Smooth muscle cell (in vitro differentiated cells): ENCODE results near the gene PDE6A. TPM values are rescaled to one million over a fixed set of nuclear protein-coding genes. Genes with fewer than 3 reads are reported as not detected.

ENCODE experiments used
- DNase-seq: peaks from one replicate; lab custom pipeline; 2025; ENCODE audit not compliant: unreplicated experiment; lab: John Stamatoyannopoulos, UW
- H2AFZ ChIP-seq: fragments of 200-600 bp; sonication (generic); 2 replicates; pipeline ENCODE4 v1.6.0; 2016; ENCODE audit warnings: antibody characterized with exemption, low read depth, mild to moderate bottlenecking
- H3F3A ChIP-seq: fragments of 200-600 bp; sonication (generic); 2 replicates; pipeline ENCODE4 v1.6.0; 2017; ENCODE audit warnings: antibody characterized with exemption, low read depth
- H3K27ac ChIP-seq: fragments of 200-600 bp; sonication (generic); 2 replicates; pipeline ENCODE4 v1.5.1; 2016; ENCODE audit warnings: low read depth, mild to moderate bottlenecking
- H3K27me3 ChIP-seq: fragments of 200-600 bp; sonication (generic); 2 replicates; pipeline ENCODE4 v1.6.1; 2016; ENCODE audit warnings: low read depth, mild to moderate bottlenecking
- H3K36me3 ChIP-seq: fragments of 200-600 bp; sonication (generic); 2 replicates; pipeline ENCODE4 v1.5.1; 2016; ENCODE audit warnings: low read depth
- H3K4me1 ChIP-seq: fragments of 200-600 bp; sonication (generic); 2 replicates; pipeline ENCODE4 v1.5.1; 2016; ENCODE audit warnings: low read depth
- H3K4me2 ChIP-seq: fragments of 200-600 bp; sonication (generic); 2 replicates; pipeline ENCODE4 v1.6.0; 2016; ENCODE audit warnings: mild to moderate bottlenecking
- H3K4me3 ChIP-seq: fragments of 200-600 bp; sonication (generic); 2 replicates; pipeline ENCODE4 v1.5.1; 2016; ENCODE audit warnings: mild to moderate bottlenecking
- H3K79me2 ChIP-seq: fragments of 200-600 bp; sonication (generic); 2 replicates; pipeline ENCODE4 v1.6.0; 2016; ENCODE audit warnings: low read depth, mild to moderate bottlenecking
- H3K9ac ChIP-seq: fragments of 200-600 bp; sonication (generic); 2 replicates; pipeline ENCODE4 v1.6.0; 2016; ENCODE audit warnings: low read depth
- H3K9me3 ChIP-seq: fragments of 200-600 bp; sonication (generic); replicated peaks from 2 replicates; pipeline ENCODE4 v1.5.1; 2016; ENCODE audit warnings: low read depth
- H4K20me1 ChIP-seq: fragments of 200-600 bp; sonication (generic); 2 replicates; pipeline ENCODE4 v1.6.0; 2016; ENCODE audit warnings: low read depth
- WGBS: methylation state at CpG from one replicate; pipeline ENCODE4 v1.1.7; 2016; ENCODE audit warnings: low lambda C conversion rate; 5-methylcytosine and 5-hydroxymethylcytosine counted together
- polyA plus RNA-seq: library from polyadenylated mRNA; unstranded; fragments of >200 nt; fragmentation: Nextera tagmentation; extraction: Ambion mirVana; gene quantifications from 2 replicates; pipeline ENCODE4 v1.2.1, GENCODE V29; 2016
- total RNA-seq: library from RNA; depleted of rRNA; stranded (reverse); fragments of >200 nt; gene quantifications from 2 replicates; pipeline ENCODE4 v1.2.3, GENCODE V29; 2014
- TF ChIP-seq, protein P1 (sequence below): fragments of 200-600 bp; sonication (generic); IDR thresholded peaks from 2 replicates; pipeline ENCODE4 v1.5.1; 2017; ENCODE audit warnings: borderline replicate concordance, mild to moderate bottlenecking, antibody characterized with exemption; ENCODE audit not compliant: insufficient read depth, poor library complexity, severe bottlenecking

The PDE6A gene
- total and polyA plus RNA-seq, 2 experiments from 2014 or later, result 0.05 TPM; not detected in 1

DNA sequence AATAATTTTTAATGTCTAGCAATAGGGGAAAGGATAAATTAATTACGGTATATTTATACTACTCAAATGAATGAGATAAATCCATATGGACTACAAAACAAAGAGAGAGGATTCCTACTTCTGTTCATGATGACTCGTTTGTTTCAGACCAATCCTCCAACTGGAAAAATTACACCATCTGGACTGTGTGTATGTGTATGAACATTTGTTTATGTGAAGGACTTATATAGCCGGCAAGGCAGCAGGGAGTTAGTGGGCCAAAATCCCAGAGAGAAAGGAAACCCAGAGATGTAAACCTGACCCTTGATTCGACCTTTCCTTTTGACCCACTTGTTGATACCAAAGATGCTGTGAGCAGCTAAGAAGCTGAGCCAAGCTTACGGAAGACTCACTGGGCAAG, 20.1 kb downstream of the PDE6A start:
- no peak for DNase-seq
- Histone ChIP-seq H4K20me1 (no peaks in the 10 kb centered on the region), H3F3A (no peaks in the 10 kb centered on the region), H3K79me2 (no peaks in the 10 kb centered on the region), H3K4me3 (no peak overlapping the region), H3K4me2 (no peak overlapping the region), H3K9ac (no peak overlapping the region), H3K4me1 (no peaks in the 10 kb centered on the region), H2AFZ (no peak overlapping the region), H3K27me3 (no peaks in the 10 kb centered on the region), H3K36me3 (no peaks in the 10 kb centered on the region), H3K27ac (no peak overlapping the region), H3K9me3 (no peaks in the 10 kb centered on the region)
- TF ChIP-seq, protein P1, sequence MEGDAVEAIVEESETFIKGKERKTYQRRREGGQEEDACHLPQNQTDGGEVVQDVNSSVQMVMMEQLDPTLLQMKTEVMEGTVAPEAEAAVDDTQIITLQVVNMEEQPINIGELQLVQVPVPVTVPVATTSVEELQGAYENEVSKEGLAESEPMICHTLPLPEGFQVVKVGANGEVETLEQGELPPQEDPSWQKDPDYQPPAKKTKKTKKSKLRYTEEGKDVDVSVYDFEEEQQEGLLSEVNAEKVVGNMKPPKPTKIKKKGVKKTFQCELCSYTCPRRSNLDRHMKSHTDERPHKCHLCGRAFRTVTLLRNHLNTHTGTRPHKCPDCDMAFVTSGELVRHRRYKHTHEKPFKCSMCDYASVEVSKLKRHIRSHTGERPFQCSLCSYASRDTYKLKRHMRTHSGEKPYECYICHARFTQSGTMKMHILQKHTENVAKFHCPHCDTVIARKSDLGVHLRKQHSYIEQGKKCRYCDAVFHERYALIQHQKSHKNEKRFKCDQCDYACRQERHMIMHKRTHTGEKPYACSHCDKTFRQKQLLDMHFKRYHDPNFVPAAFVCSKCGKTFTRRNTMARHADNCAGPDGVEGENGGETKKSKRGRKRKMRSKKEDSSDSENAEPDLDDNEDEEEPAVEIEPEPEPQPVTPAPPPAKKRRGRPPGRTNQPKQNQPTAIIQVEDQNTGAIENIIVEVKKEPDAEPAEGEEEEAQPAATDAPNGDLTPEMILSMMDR, result no peak
- 65% methylated on average over 5 of the region's 5 CpGs for WGBS

DNA sequence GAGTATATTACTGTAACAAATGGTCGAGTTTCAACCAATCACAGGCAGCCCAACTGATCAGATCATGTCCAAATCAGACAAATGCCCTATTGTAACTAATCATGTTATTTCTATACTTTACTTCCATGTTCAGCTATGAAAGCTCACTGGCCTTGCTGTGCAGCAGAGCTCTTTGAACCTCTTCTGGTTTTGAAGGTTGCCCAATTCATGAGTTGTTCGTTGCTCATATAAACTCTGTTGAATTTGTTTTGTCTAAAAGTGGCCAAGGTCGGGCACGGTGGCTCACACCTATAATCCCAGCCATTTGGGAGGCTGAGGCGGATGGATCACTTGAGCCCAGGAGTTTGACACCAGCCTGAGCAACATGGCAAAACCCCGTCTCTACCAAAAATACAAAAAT, 21.6 kb downstream of the PDE6A start:
- Histone ChIP-seq H3K27ac (no peak overlapping the region), H3K36me3 (no peaks in the 10 kb centered on the region), H3K4me1 (no peaks in the 10 kb centered on the region), H3K27me3 (no peaks in the 10 kb centered on the region), H3K9ac (no peak overlapping the region), H3K4me2 (no peak overlapping the region), H3K79me2 (no peaks in the 10 kb centered on the region), H3K9me3 (no peaks in the 10 kb centered on the region), H3K4me3 (no peak overlapping the region), H4K20me1 (no peaks in the 10 kb centered on the region), H3F3A (no peaks in the 10 kb centered on the region), H2AFZ (no peak overlapping the region)
- TF ChIP-seq, protein P1, result no peak
- WGBS, result 91% methylated on average over 6 of the region's 6 CpGs
- no peak for DNase-seq

DNA sequence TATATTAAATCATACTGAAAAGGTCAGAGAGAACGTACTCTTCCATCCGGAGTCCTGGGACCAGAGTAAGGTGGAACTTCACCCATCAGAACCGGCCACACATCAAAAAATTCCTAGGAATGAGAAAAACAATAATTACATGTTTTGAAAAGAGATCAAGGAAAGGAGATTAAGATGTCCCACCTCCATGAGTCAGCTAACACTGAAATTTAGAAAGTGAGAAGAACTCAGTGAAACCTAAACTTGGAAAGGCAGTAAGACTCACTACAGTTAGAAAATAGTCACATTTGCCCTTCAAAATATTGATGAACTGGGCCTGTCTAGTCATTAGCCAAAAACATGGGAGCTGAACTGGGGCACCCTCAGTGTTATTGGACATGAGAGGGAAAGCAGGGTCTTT, 23.0 kb downstream of the PDE6A start:
- DNase-seq, result no peak
- Histone ChIP-seq H3K9me3 (no peaks in the 10 kb centered on the region), H3K79me2 (no peaks in the 10 kb centered on the region), H3K4me2 (no peak overlapping the region), H3F3A (peaks cover 3% of the 10 kb centered on the region), H2AFZ (no peak overlapping the region), H4K20me1 (no peaks in the 10 kb centered on the region), H3K9ac (no peak overlapping the region), H3K36me3 (no peaks in the 10 kb centered on the region), H3K4me3 (no peak overlapping the region), H3K27me3 (no peaks in the 10 kb centered on the region), H3K27ac (no peak overlapping the region), H3K4me1 (peaks cover 4% of the 10 kb centered on the region)
- TF ChIP-seq, protein P1, result no peak
- 84% methylated on average over 3 of the region's 3 CpGs for WGBS

DNA sequence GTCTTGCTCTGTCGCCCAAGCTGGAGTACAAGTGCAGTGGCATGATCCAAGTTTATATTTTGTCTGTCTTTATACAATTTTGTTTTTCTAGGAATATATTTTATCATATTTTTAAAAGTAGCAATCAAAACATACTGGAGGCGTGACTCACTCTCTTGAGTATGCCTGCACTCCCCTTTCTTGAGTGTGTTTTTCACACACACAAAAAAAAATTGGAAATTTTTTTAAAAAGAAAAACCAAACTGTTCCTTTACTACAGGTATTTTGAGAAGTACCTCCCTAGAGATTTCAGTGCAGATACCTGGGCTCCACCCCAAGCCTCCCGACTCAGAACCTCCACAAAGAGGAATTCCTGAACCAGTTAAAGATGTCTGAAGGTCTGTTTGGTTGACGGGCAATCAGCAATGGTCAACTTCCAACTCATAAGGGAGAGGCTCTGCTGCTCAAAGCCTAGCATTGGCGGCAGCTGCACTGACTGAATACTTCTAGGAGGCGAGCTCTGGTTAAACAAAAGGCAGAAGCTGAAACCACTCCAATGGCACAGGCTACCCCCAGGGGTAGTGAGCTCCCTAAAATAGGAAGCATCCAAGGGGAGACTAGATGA, 27.4 kb downstream of the PDE6A start:
- Histone ChIP-seq H3K4me2 (peak overlapping the region; percentile 30), H4K20me1 (no peaks in the 10 kb centered on the region), H3K4me1 (peaks cover 16% of the 10 kb centered on the region), H3K27me3 (no peaks in the 10 kb centered on the region), H3K9ac (no peak overlapping the region), H3K79me2 (no peaks in the 10 kb centered on the region), H3K27ac (peak overlapping the region; percentile 76), H3K9me3 (no peaks in the 10 kb centered on the region), H3K4me3 (no peak overlapping the region), H2AFZ (peak overlapping the region; percentile 51), H3K36me3 (no peaks in the 10 kb centered on the region), H3F3A (peaks cover 11% of the 10 kb centered on the region)
- WGBS, result 72% methylated on average over 6 of the region's 6 CpGs
- TF ChIP-seq, protein P1, result no peak
- no peak for DNase-seq
